ENCODE measurements around the gene MYCT1.

DNA sequence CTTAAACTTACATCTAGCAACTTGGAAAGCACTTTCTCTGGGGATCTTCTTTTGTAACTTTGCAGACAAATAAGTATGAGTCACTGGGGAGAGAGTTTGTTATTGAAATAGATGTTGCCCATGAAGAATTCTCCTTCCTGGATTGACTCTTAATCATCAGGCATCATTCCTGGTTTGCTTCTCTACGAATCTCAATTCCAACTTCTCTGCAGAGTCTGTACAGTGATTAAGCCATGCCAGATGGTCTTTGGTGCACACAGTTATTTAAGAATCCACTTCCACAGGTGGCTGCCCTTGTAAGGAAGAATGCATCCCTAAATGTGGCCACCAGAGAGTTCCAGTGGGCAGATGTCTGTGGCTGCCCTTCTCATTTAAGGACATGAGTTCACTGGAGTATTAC is 25.7 kb downstream of the MYCT1 start:
- TF ChIP-seq, protein P1, sequence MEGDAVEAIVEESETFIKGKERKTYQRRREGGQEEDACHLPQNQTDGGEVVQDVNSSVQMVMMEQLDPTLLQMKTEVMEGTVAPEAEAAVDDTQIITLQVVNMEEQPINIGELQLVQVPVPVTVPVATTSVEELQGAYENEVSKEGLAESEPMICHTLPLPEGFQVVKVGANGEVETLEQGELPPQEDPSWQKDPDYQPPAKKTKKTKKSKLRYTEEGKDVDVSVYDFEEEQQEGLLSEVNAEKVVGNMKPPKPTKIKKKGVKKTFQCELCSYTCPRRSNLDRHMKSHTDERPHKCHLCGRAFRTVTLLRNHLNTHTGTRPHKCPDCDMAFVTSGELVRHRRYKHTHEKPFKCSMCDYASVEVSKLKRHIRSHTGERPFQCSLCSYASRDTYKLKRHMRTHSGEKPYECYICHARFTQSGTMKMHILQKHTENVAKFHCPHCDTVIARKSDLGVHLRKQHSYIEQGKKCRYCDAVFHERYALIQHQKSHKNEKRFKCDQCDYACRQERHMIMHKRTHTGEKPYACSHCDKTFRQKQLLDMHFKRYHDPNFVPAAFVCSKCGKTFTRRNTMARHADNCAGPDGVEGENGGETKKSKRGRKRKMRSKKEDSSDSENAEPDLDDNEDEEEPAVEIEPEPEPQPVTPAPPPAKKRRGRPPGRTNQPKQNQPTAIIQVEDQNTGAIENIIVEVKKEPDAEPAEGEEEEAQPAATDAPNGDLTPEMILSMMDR (IDR thresholded peaks at IDR 0.05): no peak
- TF ChIP-seq POLR2A (IDR thresholded peaks at IDR 0.05): no peak
